ENCODE measurements around the gene ATXN10. TPM values are rescaled to one million over a fixed set of nuclear protein-coding genes. Genes with fewer than 3 reads are reported as not detected.
A peak's percentile ranks its signal among the peaks of the same experiment; 100 is the strongest.

The ATXN10 gene
- total and polyA plus RNA-seq, 2 donors (not counting 1 experiment from before 2014, with no cell fraction given), result 164 to 350 TPM

GRCh38 chr22:45865561-45866125, 194.0 kb downstream of the ATXN10 start:
- Histone ChIP-seq H3K9me3 (ENCODE audit: control insufficient read depth, insufficient read depth, low read depth, low read length) (no peaks in the 10 kb centered on the region), H3K9ac (ENCODE audit: insufficient read depth, low read length) (no peak overlapping the region), H3K79me2 (ENCODE audit: control insufficient read depth, insufficient read depth, low read length) (no peaks in the 10 kb centered on the region), H2AFZ (ENCODE audit: low read length) (no peak overlapping the region), H3K4me2 (ENCODE audit: extremely low read depth, insufficient read depth, low read length) (no peak overlapping the region), H4K20me1 (ENCODE audit: control insufficient read depth, extremely low read depth, insufficient read depth, low read length) (no peaks in the 10 kb centered on the region), H3K36me3 (ENCODE audit: control insufficient read depth, insufficient read depth, low read length) (no peaks in the 10 kb centered on the region), H3K27ac (ENCODE audit: insufficient read depth, low read length) (no peak overlapping the region), H3K4me3 (replicated peaks in 1 of 4; ENCODE audit: control extremely low read depth in 1 of 4, insufficient read depth in 1 of 4, low read depth in 3 of 4, low read length in 4 of 4) (no peak overlapping the region), H3K27me3 (ENCODE audit: control insufficient read depth, insufficient read depth, low read length) (peaks cover 26% of the 10 kb centered on the region), H3K4me1 (ENCODE audit: control insufficient read depth, extremely low read depth, insufficient read depth, low read length) (no peaks in the 10 kb centered on the region)
- TF ChIP-seq CTCF (conservative IDR thresholded peaks at IDR 0.05 in 1 of 2, IDR thresholded peaks at IDR 0.05 in 1 of 2; ENCODE audit: low read depth in 1 of 2, low read length in 2 of 2) (no peak), EZH2 (IDR thresholded peaks at IDR 0.05; ENCODE audit: low read length, missing control alignments) (no peak)
- no peak for DNase-seq (ENCODE audit: low read depth in 2 of 2)

GRCh38 chr22:45866126-45866645, 194.6 kb downstream of the ATXN10 start:
- no peak overlapping the region for H3K4me3 ChIP-seq (replicated peaks in 1 of 4; ENCODE audit: control extremely low read depth in 1 of 4, insufficient read depth in 1 of 4, low read depth in 3 of 4, low read length in 4 of 4)
- peaks cover 26% of the 10 kb centered on the region for H3K27me3 ChIP-seq (ENCODE audit: control insufficient read depth, insufficient read depth, low read length)
- no peaks in the 10 kb centered on the region for H3K9me3 ChIP-seq (ENCODE audit: control insufficient read depth, insufficient read depth, low read depth, low read length)
- no peak for DNase-seq (ENCODE audit: low read depth in 2 of 2)
- TF ChIP-seq EZH2 (IDR thresholded peaks at IDR 0.05; ENCODE audit: low read length, missing control alignments), result no peak
- no peak for TF ChIP-seq CTCF (conservative IDR thresholded peaks at IDR 0.05 in 1 of 2, IDR thresholded peaks at IDR 0.05 in 1 of 2; ENCODE audit: low read depth in 1 of 2, low read length in 2 of 2)
- no peaks in the 10 kb centered on the region for H3K36me3 ChIP-seq (ENCODE audit: control insufficient read depth, insufficient read depth, low read length)
- H3K4me2 ChIP-seq (ENCODE audit: extremely low read depth, insufficient read depth, low read length), result no peak overlapping the region
- H3K79me2 ChIP-seq (ENCODE audit: control insufficient read depth, insufficient read depth, low read length), result no peaks in the 10 kb centered on the region
- H3K9ac ChIP-seq (ENCODE audit: insufficient read depth, low read length), result no peak overlapping the region
- no peaks in the 10 kb centered on the region for H4K20me1 ChIP-seq (ENCODE audit: control insufficient read depth, extremely low read depth, insufficient read depth, low read length)
- no peak overlapping the region for H2AFZ ChIP-seq (ENCODE audit: low read length)
- no peak overlapping the region for H3K27ac ChIP-seq (ENCODE audit: insufficient read depth, low read length)
- H3K4me1 ChIP-seq (ENCODE audit: control insufficient read depth, extremely low read depth, insufficient read depth, low read length), result no peaks in the 10 kb centered on the region

GRCh38 chr22:45866646-45867117, 195.0 kb downstream of the ATXN10 start:
- DNase-seq (ENCODE audit: low read depth in 2 of 2), result no peak
- no peaks in the 10 kb centered on the region for H3K79me2 ChIP-seq (ENCODE audit: control insufficient read depth, insufficient read depth, low read length)
- H2AFZ ChIP-seq (ENCODE audit: low read length), result no peak overlapping the region
- H3K4me1 ChIP-seq (ENCODE audit: control insufficient read depth, extremely low read depth, insufficient read depth, low read length), result no peaks in the 10 kb centered on the region
- no peaks in the 10 kb centered on the region for H3K36me3 ChIP-seq (ENCODE audit: control insufficient read depth, insufficient read depth, low read length)
- peak overlapping the region in 1 of 4 experiments; percentile 28 for H3K4me3 ChIP-seq (replicated peaks in 1 of 4; ENCODE audit: control extremely low read depth in 1 of 4, insufficient read depth in 1 of 4, low read depth in 3 of 4, low read length in 4 of 4)
- H3K4me2 ChIP-seq (ENCODE audit: extremely low read depth, insufficient read depth, low read length), result peak overlapping the region; percentile 32
- H4K20me1 ChIP-seq (ENCODE audit: control insufficient read depth, extremely low read depth, insufficient read depth, low read length), result no peaks in the 10 kb centered on the region
- no peak overlapping the region for H3K9ac ChIP-seq (ENCODE audit: insufficient read depth, low read length)
- no peak overlapping the region for H3K27ac ChIP-seq (ENCODE audit: insufficient read depth, low read length)
- no peaks in the 10 kb centered on the region for H3K9me3 ChIP-seq (ENCODE audit: control insufficient read depth, insufficient read depth, low read depth, low read length)
- peaks cover 26% of the 10 kb centered on the region for H3K27me3 ChIP-seq (ENCODE audit: control insufficient read depth, insufficient read depth, low read length)
- TF ChIP-seq EZH2 (IDR thresholded peaks at IDR 0.05; ENCODE audit: low read length, missing control alignments) (no peak), CTCF (conservative IDR thresholded peaks at IDR 0.05 in 1 of 2, IDR thresholded peaks at IDR 0.05 in 1 of 2; ENCODE audit: low read depth in 1 of 2, low read length in 2 of 2) (no peak)

All from fibroblast of lung (primary cell).